H9 (cell line): ENCODE data around the gene GP1BA. TPM values are rescaled to one million over a fixed set of nuclear protein-coding genes. Genes with fewer than 3 reads are reported as not detected.

Source experiments
- DNase-seq: peaks from one replicate; pipeline ENCODE4 v3.0.0-alpha.2; 2017
- H2AFZ ChIP-seq: one replicate; pipeline ENCODE4 v1.6.1; 2013; ENCODE audit warnings: mild to moderate bottlenecking, low read length, control low read depth, moderate library complexity
- H2AK5ac ChIP-seq: 2 replicates; pipeline ENCODE4 v1.6.1; 2013; ENCODE audit warnings: low read length, control low read depth, mixed read lengths; ENCODE audit not compliant: insufficient read length
- H2BK120ac ChIP-seq: one replicate; pipeline ENCODE4 v1.6.1; 2013; ENCODE audit warnings: low read depth, mild to moderate bottlenecking, low read length, control low read depth, inconsistent platforms; ENCODE audit not compliant: poor library complexity, severe bottlenecking
- H2BK12ac ChIP-seq: 2 replicates; pipeline ENCODE4 v1.6.1; 2013; ENCODE audit warnings: low read length, control low read depth, mixed read lengths, low read depth; ENCODE audit not compliant: insufficient read length
- H2BK15ac ChIP-seq: 2 replicates; pipeline ENCODE4 v1.6.1; 2013; ENCODE audit warnings: low read depth, low read length, control low read depth
- H2BK20ac ChIP-seq: one replicate; pipeline ENCODE4 v1.6.1; 2013; ENCODE audit warnings: low read depth, mild to moderate bottlenecking, low read length, control low read depth, inconsistent platforms; ENCODE audit not compliant: poor library complexity, severe bottlenecking
- H2BK5ac ChIP-seq: 2 replicates; pipeline ENCODE4 v1.6.1; 2013; ENCODE audit warnings: low read length, control low read depth, mixed read lengths; ENCODE audit not compliant: insufficient read length
- H3K14ac ChIP-seq: 2 replicates; pipeline ENCODE4 v1.6.1; 2013; ENCODE audit warnings: low read length, control low read depth; ENCODE audit not compliant: insufficient read depth
- H3K18ac ChIP-seq: 2 replicates; pipeline ENCODE4 v1.6.1; 2013; ENCODE audit warnings: low read depth, mild to moderate bottlenecking, mixed read lengths, low read length, control low read depth; ENCODE audit not compliant: insufficient read length
- H3K23ac ChIP-seq: 2 replicates; pipeline ENCODE4 v1.6.1; 2013; ENCODE audit warnings: low read length, control low read depth, mixed read lengths, low read depth; ENCODE audit not compliant: insufficient read length
- H3K23me2 ChIP-seq: 2 replicates; pipeline ENCODE4 v1.6.1; 2013; ENCODE audit warnings: low read depth, mild to moderate bottlenecking, mixed read lengths, low read length, control low read depth; ENCODE audit not compliant: insufficient read length, poor library complexity, severe bottlenecking
- H3K27ac ChIP-seq: 2 replicates; pipeline ENCODE4 v1.5.1; 2013; ENCODE audit warnings: low read length, control low read depth, mixed read lengths, low read depth; ENCODE audit not compliant: insufficient read length
- H3K27me3 ChIP-seq: 2 replicates; pipeline ENCODE4 v1.6.1; 2013; ENCODE audit warnings: low read length, control low read depth, inconsistent platforms; ENCODE audit not compliant: insufficient read depth
- H3K4ac ChIP-seq: 2 replicates; pipeline ENCODE4 v1.6.1; 2013; ENCODE audit warnings: low read depth, mild to moderate bottlenecking, control low read depth, inconsistent platforms, low read length, moderate library complexity
- H3K4me1 ChIP-seq: 2 replicates; pipeline ENCODE4 v1.6.1; 2013; ENCODE audit warnings: low read length, control low read depth, inconsistent platforms; ENCODE audit not compliant: insufficient read depth
- H3K4me2 ChIP-seq: 2 replicates; pipeline ENCODE4 v1.6.1; 2013; ENCODE audit warnings: low read length, control low read depth, mixed read lengths; ENCODE audit not compliant: insufficient read length, insufficient read depth
- H3K56ac ChIP-seq: 2 replicates; pipeline ENCODE4 v1.6.1; 2013; ENCODE audit warnings: low read depth, mild to moderate bottlenecking, mixed read lengths, low read length, control low read depth; ENCODE audit not compliant: insufficient read length
- H3K79me1 ChIP-seq: 2 replicates; pipeline ENCODE4 v1.6.1; 2013; ENCODE audit warnings: low read depth, mild to moderate bottlenecking, moderate library complexity, low read length, control low read depth, inconsistent platforms; ENCODE audit not compliant: insufficient read depth, poor library complexity, severe bottlenecking
- H3K79me2 ChIP-seq: 2 replicates; pipeline ENCODE4 v1.6.1; 2013; ENCODE audit warnings: low read length, control low read depth, inconsistent platforms; ENCODE audit not compliant: insufficient read depth
- H3K9ac ChIP-seq: 2 replicates; pipeline ENCODE4 v1.6.1; 2013; ENCODE audit warnings: low read length, control low read depth, mixed read lengths; ENCODE audit not compliant: insufficient read length; ENCODE audit errors: extremely low read depth
- H3K9me3 ChIP-seq: one replicate; pipeline ENCODE4 v1.6.1; 2013; ENCODE audit warnings: low read depth, low read length, inconsistent platforms; ENCODE audit not compliant: control insufficient read depth
- H3T11ph ChIP-seq: one replicate; pipeline ENCODE4 v1.6.1; 2013; ENCODE audit warnings: mild to moderate bottlenecking, low read length, control low read depth, inconsistent platforms
- H4K20me1 ChIP-seq: one replicate; pipeline ENCODE4 v1.6.1; 2013; ENCODE audit not compliant: control insufficient read depth, insufficient read length, insufficient read depth
- H4K5ac ChIP-seq: 2 replicates; pipeline ENCODE4 v1.6.1; 2013; ENCODE audit warnings: low read depth, mild to moderate bottlenecking, mixed read lengths, low read length, control low read depth; ENCODE audit not compliant: insufficient read length
- H4K8ac ChIP-seq: replicated peaks from 2 replicates; pipeline ENCODE4 v1.6.1; 2013; ENCODE audit warnings: low read length, control low read depth, mixed read lengths, low read depth; ENCODE audit not compliant: insufficient read length
- H4K91ac ChIP-seq: 2 replicates; pipeline ENCODE4 v1.6.1; 2013; ENCODE audit warnings: low read depth, mild to moderate bottlenecking, moderate library complexity, mixed read lengths, low read length, control low read depth; ENCODE audit not compliant: insufficient read length
- H3K27ac Mint-ChIP-seq, 3 experiments: 2 replicates in 2 of 3; 3 replicates in 1 of 3; pipeline ENCODE4 v1.8.0; 2020 to 2021; ENCODE audit warnings: mixed read lengths in 3 of 3, mild to moderate bottlenecking in 1 of 3, moderate library complexity in 1 of 3
- H3K27me3 Mint-ChIP-seq: 2 replicates; pipeline ENCODE4 v1.8.0; 2021; ENCODE audit warnings: low read depth, mild to moderate bottlenecking, moderate library complexity, mixed read lengths
- H3K36me3 Mint-ChIP-seq, 3 experiments: 2 replicates in 2 of 3; 3 replicates in 1 of 3; pipeline ENCODE4 v1.8.0; 2020 to 2021; ENCODE audit warnings: low read depth in 3 of 3, mixed read lengths in 3 of 3; ENCODE audit not compliant: insufficient read depth in 1 of 3
- H3K4me1 Mint-ChIP-seq, 2 experiments: 2 replicates each; pipeline ENCODE4 v1.8.0; 2020; ENCODE audit warnings: mixed read lengths in 2 of 2
- H3K4me3 Mint-ChIP-seq, 2 experiments: 2 replicates in 1 of 2; 3 replicates in 1 of 2; pipeline ENCODE4 v1.8.0; 2020 to 2021; ENCODE audit warnings: mild to moderate bottlenecking in 2 of 2, mixed read lengths in 2 of 2, moderate library complexity in 1 of 2
- H3K9me3 Mint-ChIP-seq, 2 experiments: 2 replicates in 1 of 2; 3 replicates in 1 of 2; pipeline ENCODE4 v1.8.0; 2020; ENCODE audit warnings: mild to moderate bottlenecking in 2 of 2, mixed read lengths in 2 of 2, moderate library complexity in 1 of 2
- CTCF ChIP-seq: fragments of 200-600 bp; sonication (generic); conservative IDR thresholded peaks from 3 replicates; pipeline ENCODE4 v1.8.0; 2021; ENCODE audit warnings: antibody characterized with exemption, mild to moderate bottlenecking
- WGBS: extraction: QIAGEN DNeasy Blood & Tissue Kit; methylation state at CpG from one replicate; pipeline ENCODE4 v1.1.7; 2013; ENCODE audit warnings: missing lambda C conversion rate, low lambda C conversion rate, mixed read lengths; ENCODE audit not compliant: insufficient read length; ENCODE audit errors: extremely low coverage; 5-methylcytosine and 5-hydroxymethylcytosine counted together
- total RNA-seq: library from RNA; stranded (reverse); gene quantifications from 2 replicates; pipeline ENCODE4 v1.2.1, GENCODE V29; 2021

The GP1BA gene
- total RNA-seq, 1 experiment from 2014 or later: not detected

GRCh38 chr17:4944163-4944553 is 12.1 kb downstream of the GP1BA start:
- no peaks in the 10 kb centered on the region for H3K4me1 ChIP-seq
- H2BK15ac ChIP-seq: no peak overlapping the region
- H3K79me2 ChIP-seq: peaks cover 15% of the 10 kb centered on the region; the same call in 1 of the 2 replicates
- H2BK5ac ChIP-seq: no peak overlapping the region
- H3K56ac ChIP-seq: no peak overlapping the region
- TF ChIP-seq CTCF: no peak
- no peak overlapping the region for H3K14ac ChIP-seq
- H3K23ac ChIP-seq: no peak overlapping the region
- peaks cover 32 to 69% (median 53%) of the 10 kb centered on the region in 3 experiments for H3K36me3 Mint-ChIP-seq
- H3K4me2 ChIP-seq: no peak overlapping the region
- no CpG with 5 or more reads among the region's 3 CpGs for WGBS
- H2BK12ac ChIP-seq: no peak overlapping the region
- H3T11ph ChIP-seq: no peak overlapping the region
- peaks cover 6% of the 10 kb centered on the region for H3K27me3 Mint-ChIP-seq
- H3K27ac ChIP-seq: peak overlapping the region; percentile 5
- peaks cover 30 to 35% of the 10 kb centered on the region in 2 experiments for H3K4me1 Mint-ChIP-seq
- no peak overlapping the region for H3K18ac ChIP-seq
- H4K5ac ChIP-seq: no peak overlapping the region
- H3K27me3 ChIP-seq: no peaks in the 10 kb centered on the region
- no peak overlapping the region for H3K4ac ChIP-seq
- no peaks in the 10 kb centered on the region for H3K9me3 ChIP-seq
- no peak overlapping the region for H2AFZ ChIP-seq
- H3K79me1 ChIP-seq: peaks cover 4% of the 10 kb centered on the region
- DNase-seq: peak; percentile 42
- no peak overlapping the region for H3K9ac ChIP-seq
- no peak overlapping the region for H2AK5ac ChIP-seq
- H4K91ac ChIP-seq: no peak overlapping the region
- peak overlapping the region in 1 of 2 experiments; percentile 44; a peak in 2 of 5 replicates for H3K4me3 Mint-ChIP-seq
- peaks cover 0 to 2% of the 10 kb centered on the region in 2 experiments; a peak in 2 of 5 replicates for H3K9me3 Mint-ChIP-seq
- peaks cover 2% of the 10 kb centered on the region for H4K20me1 ChIP-seq
- no peak overlapping the region for H4K8ac ChIP-seq
- H2BK20ac ChIP-seq: no peak overlapping the region
- H2BK120ac ChIP-seq: no peak overlapping the region
- peaks cover 20% of the 10 kb centered on the region for H3K23me2 ChIP-seq
- peak overlapping the region; percentile 83 to 92 (median 91); a peak in 5 of 7 replicates for H3K27ac Mint-ChIP-seq
